DND-41 (cell line): ENCODE data around the gene BICDL1.

Source experiments
- ATAC-seq: fragments of 200-7000 bp; cut with Tn5 transposase; 3 replicates; pipeline ENCODE4 v1.9.1; 2021; ENCODE audit warnings: low read depth; ENCODE audit not compliant: insufficient read depth
- DNase-seq: peaks from one replicate; pipeline ENCODE4 v3.0.0-alpha.2; 2020
- H2AFZ ChIP-seq: 2 replicates; pipeline ENCODE4 v1.6.0; 2012; ENCODE audit warnings: low read depth, low read length
- H3K27ac ChIP-seq: 2 replicates; pipeline ENCODE4 v1.5.1; 2012; ENCODE audit warnings: low read length, inconsistent platforms
- H3K27me3 ChIP-seq: fragments of 200-600 bp; sonication (generic); 2 replicates; pipeline ENCODE4 v1.6.0; 2012; ENCODE audit warnings: low read length, mild to moderate bottlenecking, inconsistent platforms; ENCODE audit not compliant: insufficient read depth, poor library complexity
- H3K36me3 ChIP-seq: 2 replicates; pipeline ENCODE4 v1.5.1; 2012; ENCODE audit warnings: low read length, inconsistent platforms; ENCODE audit not compliant: insufficient read depth
- H3K4me1 ChIP-seq: 2 replicates; pipeline ENCODE4 v1.5.1; 2012; ENCODE audit warnings: mild to moderate bottlenecking, low read length; ENCODE audit not compliant: insufficient read depth
- H3K4me2 ChIP-seq: 2 replicates; pipeline ENCODE4 v1.6.0; 2012; ENCODE audit warnings: mild to moderate bottlenecking, moderate library complexity, low read length, inconsistent platforms; ENCODE audit not compliant: insufficient read depth
- H3K4me3 ChIP-seq, 2 experiments: fragments of 200-600 bp in 1 of 2; shearing (Covaris generic) in 1 of 2; 2 replicates each; pipeline ENCODE4 v1.5.1; 2012 to 2016; ENCODE audit warnings: inconsistent platforms in 2 of 2, low read length in 2 of 2, mild to moderate bottlenecking in 2 of 2, low read depth in 1 of 2, moderate library complexity in 1 of 2
- H3K79me2 ChIP-seq: 2 replicates; pipeline ENCODE4 v1.6.0; 2012; ENCODE audit warnings: low read length, inconsistent platforms; ENCODE audit not compliant: insufficient read depth
- H3K9ac ChIP-seq: 2 replicates; pipeline ENCODE4 v1.6.0; 2012; ENCODE audit warnings: low read depth, mild to moderate bottlenecking, inconsistent platforms, low read length, moderate library complexity
- H3K9me3 ChIP-seq: 2 replicates; pipeline ENCODE4 v1.5.1; 2012; ENCODE audit warnings: low read length, moderate library complexity, mild to moderate bottlenecking, inconsistent platforms; ENCODE audit not compliant: insufficient read depth, severe bottlenecking
- H4K20me1 ChIP-seq: 2 replicates; pipeline ENCODE4 v1.6.0; 2012; ENCODE audit warnings: low read length; ENCODE audit not compliant: insufficient read depth
- EZH2 ChIP-seq: IDR thresholded peaks from 3 replicates; pipeline ENCODE4 v1.6.1; 2012; ENCODE audit warnings: borderline replicate concordance, low read depth, mild to moderate bottlenecking, moderate library complexity, low read length, inconsistent platforms; ENCODE audit not compliant: severe bottlenecking
- TF ChIP-seq, protein P1 (sequence below): IDR thresholded peaks from 2 replicates; pipeline ENCODE4 v1.5.1; 2012; ENCODE audit warnings: borderline replicate concordance, low read length, moderate library complexity, mild to moderate bottlenecking; ENCODE audit not compliant: poor library complexity, severe bottlenecking; ENCODE audit errors: extremely low read depth

The BICDL1 gene

DNA sequence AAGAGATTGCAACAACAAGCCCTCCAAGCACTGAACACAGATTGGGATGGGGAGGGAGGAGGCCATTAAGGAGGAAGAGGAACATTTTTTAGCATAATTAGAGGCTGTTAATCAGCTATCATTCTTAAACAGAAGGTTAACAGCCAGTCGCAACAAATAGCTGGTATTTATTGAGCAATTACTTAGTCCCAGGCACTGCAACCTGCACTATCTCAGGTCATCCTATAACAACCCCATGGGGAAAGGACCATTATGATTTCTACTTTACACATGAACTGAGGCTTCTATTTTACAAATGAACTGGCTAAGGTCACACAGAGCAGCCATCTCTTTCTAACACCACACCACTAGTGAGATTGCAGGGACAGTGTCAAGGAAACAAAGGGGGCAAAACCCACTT lies 117.1 kb downstream of the BICDL1 start:
- peaks cover 84% of the 10 kb centered on the region for H4K20me1 ChIP-seq
- H3K79me2 ChIP-seq = peaks cover 92% of the 10 kb centered on the region
- H3K4me2 ChIP-seq = no peak overlapping the region

DNA sequence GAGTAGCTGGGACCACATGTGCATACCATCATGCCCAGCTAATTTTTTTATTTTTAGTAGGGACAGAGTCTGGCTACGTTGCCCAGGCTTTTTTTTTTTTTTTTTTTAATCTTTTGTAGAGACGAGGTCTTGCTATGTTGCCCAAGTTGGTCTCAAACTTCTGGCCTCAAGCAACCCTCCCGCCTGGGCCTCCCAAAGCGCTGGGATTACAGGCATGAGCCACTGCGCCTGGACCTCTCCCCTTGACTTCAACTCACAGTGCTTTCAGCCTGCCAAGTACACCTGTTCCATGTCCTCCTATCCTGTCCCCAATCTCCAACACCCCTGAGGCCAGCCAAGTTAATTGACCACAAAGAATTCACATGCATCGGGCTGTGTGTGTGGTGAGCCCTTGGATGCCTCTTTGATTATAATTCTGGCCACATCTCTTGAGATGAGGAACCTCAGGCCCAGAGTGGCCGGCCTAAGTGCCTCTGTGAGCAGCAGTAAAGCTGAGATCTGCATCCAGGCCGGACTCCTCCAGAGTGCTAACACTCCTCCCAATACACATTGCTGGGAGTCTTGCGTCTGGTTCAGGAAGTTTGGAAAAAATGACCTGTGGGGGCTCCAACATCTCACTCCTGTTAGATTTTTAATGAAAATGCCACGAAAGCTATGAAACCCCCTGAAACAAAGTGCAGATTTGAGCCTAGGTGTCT lies 120.7 kb downstream of the BICDL1 start:
- Histone ChIP-seq H3K4me1 (peaks cover 17% of the 10 kb centered on the region), H3K36me3 (peaks cover 48% of the 10 kb centered on the region), H3K79me2 (peaks cover 93% of the 10 kb centered on the region), H4K20me1 (peaks cover 81% of the 10 kb centered on the region), H3K9ac (no peak overlapping the region), H3K9me3 (no peaks in the 10 kb centered on the region), H3K27ac (no peak overlapping the region), H3K27me3 (no peaks in the 10 kb centered on the region), H3K4me2 (no peak overlapping the region), H2AFZ (no peak overlapping the region), H3K4me3 (no peak overlapping the region)
- no peak for TF ChIP-seq EZH2
- TF ChIP-seq, protein P1, sequence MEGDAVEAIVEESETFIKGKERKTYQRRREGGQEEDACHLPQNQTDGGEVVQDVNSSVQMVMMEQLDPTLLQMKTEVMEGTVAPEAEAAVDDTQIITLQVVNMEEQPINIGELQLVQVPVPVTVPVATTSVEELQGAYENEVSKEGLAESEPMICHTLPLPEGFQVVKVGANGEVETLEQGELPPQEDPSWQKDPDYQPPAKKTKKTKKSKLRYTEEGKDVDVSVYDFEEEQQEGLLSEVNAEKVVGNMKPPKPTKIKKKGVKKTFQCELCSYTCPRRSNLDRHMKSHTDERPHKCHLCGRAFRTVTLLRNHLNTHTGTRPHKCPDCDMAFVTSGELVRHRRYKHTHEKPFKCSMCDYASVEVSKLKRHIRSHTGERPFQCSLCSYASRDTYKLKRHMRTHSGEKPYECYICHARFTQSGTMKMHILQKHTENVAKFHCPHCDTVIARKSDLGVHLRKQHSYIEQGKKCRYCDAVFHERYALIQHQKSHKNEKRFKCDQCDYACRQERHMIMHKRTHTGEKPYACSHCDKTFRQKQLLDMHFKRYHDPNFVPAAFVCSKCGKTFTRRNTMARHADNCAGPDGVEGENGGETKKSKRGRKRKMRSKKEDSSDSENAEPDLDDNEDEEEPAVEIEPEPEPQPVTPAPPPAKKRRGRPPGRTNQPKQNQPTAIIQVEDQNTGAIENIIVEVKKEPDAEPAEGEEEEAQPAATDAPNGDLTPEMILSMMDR = no peak
- DNase-seq = no peak
- ATAC-seq = no peak

More for the DNA sequence above, 117.1 kb downstream of the BICDL1 start:
- Histone ChIP-seq H3K36me3 (peaks cover 59% of the 10 kb centered on the region), H3K4me3 (no peak overlapping the region), H3K27ac (no peak overlapping the region), H3K9me3 (no peaks in the 10 kb centered on the region), H3K4me1 (peaks cover 6% of the 10 kb centered on the region; the same call in 1 of the 2 replicates), H2AFZ (no peak overlapping the region), H3K27me3 (no peaks in the 10 kb centered on the region), H3K9ac (no peak overlapping the region)
- DNase-seq = no peak
- TF ChIP-seq EZH2 = no peak
- TF ChIP-seq, protein P1 = no peak
- ATAC-seq = no peak

DNA sequence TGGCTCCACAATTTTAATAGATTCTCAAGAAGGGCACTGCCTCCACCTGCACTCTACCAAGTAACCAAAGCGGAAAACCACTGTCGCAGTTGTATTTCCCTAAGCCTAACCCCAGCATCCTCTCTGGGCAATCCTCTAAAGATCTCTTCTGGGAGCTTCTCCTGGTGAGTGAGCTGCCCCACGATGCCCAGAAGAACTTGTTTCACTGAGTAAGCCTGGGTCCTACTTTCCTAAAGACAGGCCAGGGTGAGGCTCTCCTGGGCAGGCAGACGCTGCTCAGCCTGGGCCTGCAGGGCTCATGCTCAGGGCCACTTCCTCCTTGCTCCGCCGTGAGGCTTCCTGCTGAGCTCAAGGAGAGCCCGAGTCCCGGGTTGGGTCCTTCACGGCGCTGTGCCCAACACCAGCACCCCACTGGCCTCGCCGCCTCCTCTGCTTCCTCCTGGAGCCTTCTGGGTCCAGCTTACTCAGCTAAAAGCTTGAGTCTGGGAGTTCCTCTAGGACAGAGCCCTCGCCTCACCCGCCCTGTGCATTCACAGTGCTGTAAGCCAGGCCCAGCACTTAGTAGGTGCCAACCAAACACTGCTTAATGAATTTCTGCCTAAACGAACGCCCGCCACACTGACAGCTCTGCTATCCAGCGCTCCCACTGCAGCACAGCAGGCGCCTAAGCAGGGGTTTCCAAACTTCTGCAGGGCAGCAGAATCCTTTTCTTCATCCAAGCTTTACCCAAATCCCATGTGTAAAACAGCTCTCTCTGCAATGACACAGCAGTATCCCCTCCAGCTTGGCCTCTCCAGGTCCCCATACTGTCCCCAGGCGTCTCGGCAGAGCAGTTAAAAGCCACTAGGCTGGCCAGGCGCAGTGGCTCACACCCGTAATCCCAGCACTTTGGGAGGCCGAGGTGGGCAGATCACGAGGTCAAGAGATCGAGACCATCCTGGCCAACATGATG lies 121.8 kb downstream of the BICDL1 start:
- H3K27ac ChIP-seq = 0 out of 2 replicates have a peak overlapping the region, but pooled peaks have one; percentile 11
- H3K79me2 ChIP-seq = peaks cover 96% of the 10 kb centered on the region
- no peak for TF ChIP-seq EZH2
- TF ChIP-seq, protein P1 = no peak
- no peak overlapping the region; the same call in 1 of the 2 replicates for H3K4me2 ChIP-seq
- peaks cover 45% of the 10 kb centered on the region for H3K36me3 ChIP-seq
- H3K27me3 ChIP-seq = no peaks in the 10 kb centered on the region
- H3K4me3 ChIP-seq = no peak overlapping the region
- no peak overlapping the region for H3K9ac ChIP-seq
- H3K9me3 ChIP-seq = no peaks in the 10 kb centered on the region
- peaks cover 28% of the 10 kb centered on the region for H3K4me1 ChIP-seq
- H4K20me1 ChIP-seq = peaks cover 83% of the 10 kb centered on the region
- DNase-seq (peak; percentile 34), ATAC-seq (peak; percentile 71)
- no peak overlapping the region for H2AFZ ChIP-seq
